Naive thymus-derived CD8-positive, alpha-beta T cell (primary cell): Measurements from ENCODE around the gene ARHGAP26. TPM values are rescaled to one million over a fixed set of nuclear protein-coding genes. Genes with fewer than 3 reads are reported as not detected.
A peak's percentile ranks its signal among the peaks of the same experiment; 100 is the strongest.
"Not testable (repeated sequence)": the region's sequence is repeated elsewhere in the genome, so short reads cannot be mapped to it uniquely, and the experiment has no call there.

ENCODE experiments used
- ATAC-seq, 2 donors: fragments of 150-1000 bp; cut with Tn5 transposase in 1 of 2; sonication (Bioruptor Pico), chemical (Tn5 transposase) in 1 of 2; 1 replicate in 1 of 2; 2 replicates in 1 of 2; pipeline ENCODE4 v1.10.0; 2021; ENCODE audit warnings: mild to moderate bottlenecking in 2 of 2, moderate library complexity in 2 of 2
- POLR2A ChIA-PET: fragments of 350-600 bp; sonication (Branson Sonifier 250); formaldehyde crosslinking; loops from one replicate; lab custom pipeline; 2021; ENCODE audit warnings: antibody characterized with exemption; lab: Charles Lee
- DNase-seq, 10 donors: peaks; one replicate each; pipeline versions ENCODE4 v3.0.0 to v3.0.0-alpha.2; 2020 to 2022
- H3K27ac Mint-ChIP-seq, 10 donors: one replicate each; pipeline ENCODE4 v1.8.0; 2020 to 2022; ENCODE audit warnings: mild to moderate bottlenecking in 10 of 10, mixed read lengths in 10 of 10, moderate library complexity in 4 of 10, inconsistent platforms in 1 of 10
- H3K27me3 Mint-ChIP-seq, 5 donors: one replicate each; pipeline ENCODE4 v1.8.0; 2021 to 2022; ENCODE audit warnings: mixed read lengths in 5 of 5
- H3K36me3 Mint-ChIP-seq, 3 donors: one replicate each; pipeline ENCODE4 v1.8.0; 2020 to 2022; ENCODE audit warnings: mixed read lengths in 3 of 3, mild to moderate bottlenecking in 2 of 3, inconsistent platforms in 1 of 3
- H3K4me1 Mint-ChIP-seq, 4 donors: one replicate each; pipeline ENCODE4 v1.8.0; 2021 to 2022; ENCODE audit warnings: mixed read lengths in 4 of 4
- H3K4me3 Mint-ChIP-seq, 10 donors: one replicate each; pipeline ENCODE4 v1.8.0; 2020 to 2022; ENCODE audit warnings: mild to moderate bottlenecking in 10 of 10, mixed read lengths in 10 of 10, moderate library complexity in 6 of 10, inconsistent platforms in 1 of 10
- H3K9me3 Mint-ChIP-seq, 9 donors: one replicate each; pipeline ENCODE4 v1.8.0; 2020 to 2022; ENCODE audit warnings: mixed read lengths in 9 of 9, mild to moderate bottlenecking in 3 of 9, inconsistent platforms in 1 of 9, moderate library complexity in 1 of 9
- polyA plus RNA-seq, 3 donors: library from polyadenylated mRNA; unstranded; fragments of 300-500 nt; fragmentation: Illumina TruSeq; gene quantifications; one replicate each; pipeline ENCODE4 v1.2.3, GENCODE V29; 2021
- total RNA-seq, 8 experiments: library from RNA in 2 of 8; stranded (reverse) in 2 of 8; gene quantifications; one replicate each; pipeline ENCODE4 v1.2.3 and lab custom pipeline; 2021 to 2026

Gene ARHGAP26
- total and polyA plus RNA-seq, 5 experiments from 2014 or later: 9.1 to 30.5 (median 15.7) TPM

GRCh38 chr5:142965258-142966120, 195.3 kb downstream of the ARHGAP26 start:
- Mint-ChIP-seq H3K27ac (peak overlapping the region in 2 of 10 donors; percentile 35 to 71), H3K36me3 (peaks cover 15 to 35% (median 33%) of the 10 kb centered on the region in 3 donors), H3K4me1 (peaks cover 10 to 31% (median 21%) of the 10 kb centered on the region in 4 donors)
- DNase-seq, H3K4me3 Mint-ChIP-seq, H3K9me3 Mint-ChIP-seq, H3K27me3 Mint-ChIP-seq, ATAC-seq, POLR2A ChIA-PET: not testable (repeated sequence)

GRCh38 chr5:142966121-142966420, 195.9 kb downstream of the ARHGAP26 start:
- Mint-ChIP-seq H3K27ac (peak overlapping the region in 1 of 10 donors; percentile 1), H3K36me3 (peaks cover 15 to 33% (median 30%) of the 10 kb centered on the region in 3 donors), H3K4me3 (no peak overlapping the region), H3K27me3 (no peaks in the 10 kb centered on the region), H3K9me3 (peaks cover 0 to 2% (median 0%) of the 10 kb centered on the region in 9 donors), H3K4me1 (peaks cover 9 to 37% (median 26%) of the 10 kb centered on the region in 4 donors)
- POLR2A ChIA-PET: no interaction called here
- ATAC-seq (no peak), DNase-seq (no peak)

- Mint-ChIP-seq H3K27me3 (no peaks in the 10 kb centered on the region), H3K27ac (peak overlapping the region in 3 of 10 donors; percentile 4 to 61 (median 58)), H3K4me3 (no peak overlapping the region), H3K9me3 (peaks cover 0 to 2% (median 0%) of the 10 kb centered on the region in 9 donors), H3K4me1 (peaks cover 13 to 56% (median 42%) of the 10 kb centered on the region in 4 donors), H3K36me3 (peaks cover 7 to 17% (median 8%) of the 10 kb centered on the region in 3 donors)
- ATAC-seq (no peak), DNase-seq (no peak)
- POLR2A ChIA-PET: no interaction called here
Observed at GRCh38 chr5:142969186-142969585, 199.0 kb downstream of the ARHGAP26 start.

- H3K27me3 Mint-ChIP-seq: no peaks in the 10 kb centered on the region
- POLR2A ChIA-PET: no interaction called here
- H3K36me3 Mint-ChIP-seq: peaks cover 8 to 12% (median 9%) of the 10 kb centered on the region in 3 donors
- H3K9me3 Mint-ChIP-seq: peaks cover 0 to under 1% (median 0%) of the 10 kb centered on the region in 9 donors
- no peak for ATAC-seq
- H3K27ac Mint-ChIP-seq: peak overlapping the region in 7 of 10 donors; percentile 4 to 88 (median 28)
- peaks cover 11 to 54% (median 39%) of the 10 kb centered on the region in 4 donors for H3K4me1 Mint-ChIP-seq
- no peak for DNase-seq
- peak overlapping the region in 1 of 10 donors; percentile 1 for H3K4me3 Mint-ChIP-seq
Observed at GRCh38 chr5:142969624-142970439, 199.7 kb downstream of the ARHGAP26 start.

GRCh38 chr5:142970440-142971030, 200.4 kb downstream of the ARHGAP26 start:
- no peaks in the 10 kb centered on the region for H3K27me3 Mint-ChIP-seq

GRCh38 chr5:142971303-142972013, 201.3 kb downstream of the ARHGAP26 start:
- Mint-ChIP-seq H3K4me1 (peaks cover 11 to 64% (median 40%) of the 10 kb centered on the region in 4 donors), H3K36me3 (peaks cover 7 to 11% (median 9%) of the 10 kb centered on the region in 3 donors), H3K4me3 (peak overlapping the region in 1 of 10 donors; percentile 15), H3K9me3 (no peaks in the 10 kb centered on the region), H3K27ac (peak overlapping the region in 5 of 10 donors; percentile 54 to 88 (median 60)), H3K27me3 (no peaks in the 10 kb centered on the region)
- POLR2A ChIA-PET: interaction anchor here (0.9 kb wide), 1 partner anchor 32 kb away, joined by 4 read pairs; no protein-coding TSS in a partner anchor
- DNase-seq (no peak), ATAC-seq (no peak)

More at GRCh38 chr5:142970440-142971030, 200.4 kb downstream of the ARHGAP26 start:
- Mint-ChIP-seq H3K4me3 (no peak overlapping the region), H3K9me3 (no peaks in the 10 kb centered on the region), H3K36me3 (peaks cover 9 to 11% (median 9%) of the 10 kb centered on the region in 3 donors), H3K4me1 (peaks cover 11 to 56% (median 39%) of the 10 kb centered on the region in 4 donors), H3K27ac (peak overlapping the region in 6 of 10 donors; percentile 15 to 88 (median 63))
- DNase-seq (no peak), ATAC-seq (no peak)
- POLR2A ChIA-PET: no interaction called here

GRCh38 chr5:142972064-142972570, 201.9 kb downstream of the ARHGAP26 start:
- POLR2A ChIA-PET: interaction anchor here (0.9 kb wide), 1 partner anchor 32 kb away, joined by 4 read pairs; no protein-coding TSS in a partner anchor
- no peak for DNase-seq
- H3K4me1 Mint-ChIP-seq: peaks cover 14 to 70% (median 47%) of the 10 kb centered on the region in 4 donors
- H3K9me3 Mint-ChIP-seq: no peaks in the 10 kb centered on the region
- H3K27ac Mint-ChIP-seq: peak overlapping the region in 4 of 10 donors; percentile 38 to 88 (median 59)
- no peak for ATAC-seq
- H3K4me3 Mint-ChIP-seq: no peak overlapping the region
- H3K36me3 Mint-ChIP-seq: peaks cover 7 to 11% (median 9%) of the 10 kb centered on the region in 3 donors
- no peaks in the 10 kb centered on the region for H3K27me3 Mint-ChIP-seq

- Mint-ChIP-seq H3K9me3 (no peaks in the 10 kb centered on the region), H3K4me3 (peak overlapping the region in 1 of 10 donors; percentile 3), H3K36me3 (peaks cover 4% of the 10 kb centered on the region in 3 donors), H3K4me1 (peaks cover 17 to 88% (median 58%) of the 10 kb centered on the region in 4 donors), H3K27ac (peak overlapping the region in 2 of 10 donors; percentile 47 to 56), H3K27me3 (no peaks in the 10 kb centered on the region)
- ATAC-seq: no peak
- DNase-seq: no peak
- POLR2A ChIA-PET: no interaction called here
Observed at GRCh38 chr5:142973932-142974331, 203.8 kb downstream of the ARHGAP26 start.

GRCh38 chr5:142974409-142974808, 204.2 kb downstream of the ARHGAP26 start:
- no peaks in the 10 kb centered on the region for H3K9me3 Mint-ChIP-seq
- H3K27ac Mint-ChIP-seq: peak overlapping the region in 3 of 10 donors; percentile 47 to 60 (median 58)
- no peak overlapping the region for H3K4me3 Mint-ChIP-seq
- no peak for ATAC-seq
- DNase-seq: no peak
- H3K36me3 Mint-ChIP-seq: peaks cover 4% of the 10 kb centered on the region in 3 donors
- POLR2A ChIA-PET: interaction anchor here (0.9 kb wide), 1 partner anchor 28 kb away, joined by 4 read pairs; no protein-coding TSS in a partner anchor
- H3K27me3 Mint-ChIP-seq: no peaks in the 10 kb centered on the region
- H3K4me1 Mint-ChIP-seq: peaks cover 17 to 90% (median 59%) of the 10 kb centered on the region in 4 donors

- POLR2A ChIA-PET: no interaction called here
- no peak for DNase-seq
Observed at GRCh38 chr5:142976861-142977260, 206.7 kb downstream of the ARHGAP26 start.

GRCh38 chr5:142977363-142978051, 207.3 kb downstream of the ARHGAP26 start:
- no peaks in the 10 kb centered on the region for H3K9me3 Mint-ChIP-seq
- H3K4me1 Mint-ChIP-seq: peaks cover 22 to 90% (median 57%) of the 10 kb centered on the region in 4 donors
- peak overlapping the region in 6 of 10 donors; percentile 19 to 75 (median 38) for H3K4me3 Mint-ChIP-seq
- ATAC-seq (peak; percentile 54 to 84), DNase-seq (peak in 5 of 10 donors; percentile 2 to 45 (median 24))
- no peaks in the 10 kb centered on the region for H3K27me3 Mint-ChIP-seq
- H3K36me3 Mint-ChIP-seq: peaks cover 4% of the 10 kb centered on the region in 3 donors
- H3K27ac Mint-ChIP-seq: peak overlapping the region in 9 of 10 donors; percentile 43 to 93 (median 70)
- POLR2A ChIA-PET: interaction anchor here (1.0 kb wide), 1 partner anchor 25 kb away, joined by 4 read pairs; no protein-coding TSS in a partner anchor

More at GRCh38 chr5:142976861-142977260, 206.7 kb downstream of the ARHGAP26 start:
- Mint-ChIP-seq H3K4me1 (peaks cover 22 to 89% (median 56%) of the 10 kb centered on the region in 4 donors), H3K27me3 (no peaks in the 10 kb centered on the region), H3K9me3 (no peaks in the 10 kb centered on the region), H3K4me3 (peak overlapping the region in 1 of 10 donors; percentile 31), H3K36me3 (peaks cover 2 to 4% (median 4%) of the 10 kb centered on the region in 3 donors), H3K27ac (peak overlapping the region in 7 of 10 donors; percentile 43 to 93 (median 84))
- no peak for ATAC-seq
